Prostate gland (tissue), 2 donors: ENCODE data around the gene NEURL1. TPM values are rescaled to one million over a fixed set of nuclear protein-coding genes. Genes with fewer than 3 reads are reported as not detected.

Experiments
- DNase-seq: peaks from one replicate; pipeline ENCODE4 v3.0.0-alpha.2; 2019; ENCODE audit warnings: low spot score
- H3K27ac ChIP-seq, 2 donors: fragments of 200-600 bp; sonication (generic); 2 replicates each; pipeline ENCODE4 v1.5.1; 2017 to 2019
- H3K27me3 ChIP-seq: fragments of 200-600 bp; sonication (generic); replicated peaks from 2 replicates; pipeline ENCODE4 v1.5.1; 2019; ENCODE audit not compliant: insufficient read depth
- H3K36me3 ChIP-seq, 2 donors: fragments of 200-600 bp; sonication (generic); 1 replicate in 1 of 2; 2 replicates in 1 of 2; pipeline versions ENCODE4 v1.5.1 to v1.8.1; 2017 to 2019
- H3K4me1 ChIP-seq: fragments of 200-600 bp; sonication (generic); replicated peaks from 2 replicates; pipeline ENCODE4 v1.5.1; 2019
- H3K4me3 ChIP-seq, 2 donors: fragments of 200-600 bp; sonication (generic); 2 replicates each; pipeline ENCODE4 v1.5.1; 2017 to 2019
- H3K9me3 ChIP-seq: fragments of 200-600 bp; sonication (generic); 2 replicates; pipeline ENCODE4 v1.5.1; 2017
- CTCF ChIP-seq, 4 experiments: fragments of 200-600 bp in 2 of 4; fragments of 450-650 bp in 2 of 4; sonication (generic) in 2 of 4; IDR thresholded peaks; 1 replicate in 3 of 4; 2 replicates in 1 of 4; pipeline ENCODE4 v1.5.1; 2016 to 2019; ENCODE audit warnings: antibody characterized with exemption in 4 of 4, mild to moderate bottlenecking in 2 of 4, moderate library complexity in 2 of 4
- POLR2A ChIP-seq: fragments of 450-650 bp; IDR thresholded peaks from one replicate; pipeline ENCODE4 v1.6.1; 2016; ENCODE audit warnings: antibody characterized with exemption, mild to moderate bottlenecking
- POLR2AphosphoS5 ChIP-seq: sonication (generic); formaldehyde crosslinking; IDR thresholded peaks from one replicate; pipeline ENCODE4 v1.6.1; 2017; ENCODE audit warnings: antibody characterized with exemption
- WGBS: methylation state at CpG from one replicate; pipeline ENCODE4 v1.1.5; 2018; 5-methylcytosine and 5-hydroxymethylcytosine counted together
- intact Hi-C: fragments of 100-400 bp; cut with DNase I; formaldehyde crosslinking; loops from one replicate; pipeline ENCODE4 v1.14.2; 2022
- total RNA-seq, 2 donors: library from RNA; depleted of rRNA; stranded (reverse); fragments of >200 nt; gene quantifications; one replicate each; pipeline ENCODE4 v1.1.0, GENCODE V29; 2016

NEURL1 gene
- total RNA-seq, 2 donors from 2014 or later = 0.96 to 10.5 TPM

DNA sequence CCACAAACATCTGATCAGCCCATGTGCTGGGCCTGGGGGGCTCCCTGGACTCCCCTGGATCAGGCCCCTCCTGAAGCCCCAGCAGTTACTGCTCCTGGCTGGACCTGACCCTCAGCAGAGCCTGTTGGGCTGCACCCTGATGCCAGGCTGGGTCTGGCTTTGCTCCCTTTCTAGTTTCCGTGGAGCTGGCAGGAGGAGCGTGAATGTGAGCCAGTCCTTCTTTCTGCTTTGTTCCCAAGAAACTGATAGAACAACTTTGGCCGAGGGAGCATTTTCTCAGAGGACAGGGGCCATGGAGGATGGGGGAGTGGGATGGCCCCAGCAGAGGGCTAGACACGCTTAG lies 128.2 kb downstream of the NEURL1 start:
- 12% methylated on average over 4 of the region's 4 CpGs for WGBS
- H3K9me3 ChIP-seq = no peaks in the 10 kb centered on the region
- H3K4me3 ChIP-seq = no peak overlapping the region
- DNase-seq = no peak
- peak overlapping the region; percentile 16 to 18 for H3K27ac ChIP-seq
- H3K27me3 ChIP-seq = no peaks in the 10 kb centered on the region
- no peaks in the 10 kb centered on the region for H3K4me1 ChIP-seq
- H3K36me3 ChIP-seq = no peaks in the 10 kb centered on the region
- TF ChIP-seq POLR2A (no peak), CTCF (IDR thresholded peaks at IDR 0.05) (no peak)
- intact Hi-C loops = no loop called here

- TF ChIP-seq POLR2A (no peak), POLR2AphosphoS5 (no peak), CTCF (IDR thresholded peaks at IDR 0.05) (no peak)
- H3K27ac ChIP-seq = peak overlapping the region; percentile 16 to 18
- intact Hi-C loops = no loop called here
- DNase-seq = no peak
- no peaks in the 10 kb centered on the region for H3K9me3 ChIP-seq
- peaks cover 0 to 5% of the 10 kb centered on the region in 2 donors for H3K36me3 ChIP-seq
- H3K4me1 ChIP-seq = no peaks in the 10 kb centered on the region
- H3K27me3 ChIP-seq = no peaks in the 10 kb centered on the region
- WGBS = 85% methylated on average over 18 of the region's 18 CpGs
- H3K4me3 ChIP-seq = no peak overlapping the region
Observed at GRCh38 chr10:103622286-103622685, 128.8 kb downstream of the NEURL1 start.

DNA sequence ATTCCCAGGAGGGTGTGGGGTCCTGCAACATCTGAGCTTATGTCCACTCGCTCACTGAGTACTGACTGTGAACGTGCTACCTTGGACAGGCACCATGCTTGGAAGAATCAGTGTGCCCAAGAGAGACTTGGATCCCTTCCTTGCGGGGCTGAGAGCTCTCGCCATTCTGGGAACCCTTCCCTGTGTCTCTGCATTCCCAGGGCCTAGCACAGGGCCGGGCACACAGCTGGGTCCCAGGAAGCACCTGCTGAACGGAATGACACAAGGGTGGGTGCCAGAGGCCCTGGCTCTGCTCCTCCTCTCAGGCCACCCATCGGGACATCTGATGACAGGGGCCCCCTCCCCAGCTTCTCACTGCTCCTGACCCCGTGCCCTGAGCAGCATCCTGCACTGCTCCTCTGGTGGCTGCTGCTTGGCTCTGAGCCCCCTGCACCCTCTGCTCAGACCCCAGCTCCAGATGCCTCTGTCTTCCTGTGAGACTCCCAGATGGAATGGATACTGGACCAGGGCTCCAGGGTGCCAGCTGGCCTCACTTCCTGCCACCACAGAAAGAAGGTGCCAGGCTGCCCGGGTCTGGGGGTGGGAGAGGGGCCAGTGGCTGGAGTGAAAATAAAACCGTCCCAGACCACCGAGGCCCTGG lies 129.6 kb downstream of the NEURL1 start:
- no peak overlapping the region for H3K4me3 ChIP-seq
- peaks cover 0 to 6% of the 10 kb centered on the region in 2 donors for H3K36me3 ChIP-seq
- 73% methylated on average over 11 of the region's 11 CpGs for WGBS
- intact Hi-C loops = no loop called here
- H3K9me3 ChIP-seq = no peaks in the 10 kb centered on the region
- no peak overlapping the region for H3K27ac ChIP-seq
- no peaks in the 10 kb centered on the region for H3K4me1 ChIP-seq
- TF ChIP-seq CTCF (IDR thresholded peaks at IDR 0.05) = no peak
- TF ChIP-seq POLR2A = no peak
- TF ChIP-seq POLR2AphosphoS5 = no peak
- H3K27me3 ChIP-seq = no peaks in the 10 kb centered on the region
- DNase-seq = no peak

DNA sequence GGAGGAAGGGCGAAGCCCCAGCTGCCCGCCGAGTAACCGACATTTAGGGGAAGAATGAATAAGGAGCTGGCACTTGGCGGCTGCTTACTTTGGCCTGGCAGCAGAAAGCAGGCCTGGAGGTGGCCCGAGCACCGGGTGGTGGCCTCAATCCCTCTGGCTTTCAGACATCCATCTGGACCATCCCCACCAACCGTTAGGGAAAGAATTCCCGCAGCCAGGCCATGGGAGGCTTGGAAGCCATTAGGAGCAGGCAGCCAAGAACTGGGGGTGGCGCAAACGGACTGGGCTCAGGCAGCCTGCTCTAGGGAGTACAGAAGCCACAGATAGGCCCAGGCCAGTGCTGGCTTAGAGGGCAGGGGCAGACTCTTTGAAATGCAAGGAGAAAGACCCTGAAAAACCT lies 132.7 kb downstream of the NEURL1 start:
- no peaks in the 10 kb centered on the region for H3K4me1 ChIP-seq
- no peaks in the 10 kb centered on the region for H3K9me3 ChIP-seq
- WGBS = 82% methylated on average over 11 of the region's 11 CpGs
- H3K27me3 ChIP-seq = no peaks in the 10 kb centered on the region
- intact Hi-C loops = no loop called here
- peaks cover 0 to 6% of the 10 kb centered on the region in 2 donors for H3K36me3 ChIP-seq
- no peak for TF ChIP-seq POLR2A
- no peak for TF ChIP-seq CTCF (IDR thresholded peaks at IDR 0.05)
- no peak for TF ChIP-seq POLR2AphosphoS5
- no peak for DNase-seq
- no peak overlapping the region for H3K27ac ChIP-seq
- no peak overlapping the region for H3K4me3 ChIP-seq

GRCh38 chr10:103627111-103627892 lies 133.8 kb downstream of the NEURL1 start:
- Histone ChIP-seq H3K36me3 (peaks cover 0 to 6% of the 10 kb centered on the region in 2 donors), H3K9me3 (no peaks in the 10 kb centered on the region), H3K27me3 (no peaks in the 10 kb centered on the region), H3K27ac (no peak overlapping the region), H3K4me1 (no peaks in the 10 kb centered on the region), H3K4me3 (no peak overlapping the region)
- DNase-seq = no peak
- 72% methylated on average over 22 of the region's 22 CpGs for WGBS
- no peak for TF ChIP-seq POLR2AphosphoS5
- no peak for TF ChIP-seq CTCF (IDR thresholded peaks at IDR 0.05)
- TF ChIP-seq POLR2A = no peak
- intact Hi-C loops = no loop called here
